Nephron progenitor cell (in vitro differentiated cells): ENCODE measurements around the gene TRAM2.

ENCODE experiments used
- DNase-seq: peaks from one replicate; pipeline ENCODE4 v3.0.0; 2021
- H3K27ac Mint-ChIP-seq: 2 replicates; pipeline ENCODE4 v1.8.0; 2021; ENCODE audit warnings: mild to moderate bottlenecking, moderate library complexity, mixed read lengths
- H3K27me3 Mint-ChIP-seq: 2 replicates; pipeline ENCODE4 v1.8.0; 2021; ENCODE audit warnings: mild to moderate bottlenecking, low read depth, mixed read lengths; ENCODE audit not compliant: poor library complexity
- H3K36me3 Mint-ChIP-seq: 2 replicates; pipeline ENCODE4 v1.8.0; 2021; ENCODE audit warnings: low read depth, mixed read lengths
- H3K4me1 Mint-ChIP-seq: 2 replicates; pipeline ENCODE4 v1.8.0; 2021; ENCODE audit warnings: mixed read lengths
- H3K4me3 Mint-ChIP-seq: 2 replicates; pipeline ENCODE4 v1.8.0; 2021; ENCODE audit warnings: mild to moderate bottlenecking, moderate library complexity, mixed read lengths
- H3K9me3 Mint-ChIP-seq: 2 replicates; pipeline ENCODE4 v1.8.0; 2021; ENCODE audit warnings: mild to moderate bottlenecking, moderate library complexity, mixed read lengths
- CTCF ChIP-seq: fragments of 200-600 bp; sonication (generic); IDR thresholded peaks from 2 replicates; pipeline ENCODE4 v1.5.0; 2021; ENCODE audit warnings: antibody characterized with exemption

TRAM2 gene

GRCh38 chr6:52512199-52512598, 64.7 kb downstream of the TRAM2 start:
- peaks cover 61% of the 10 kb centered on the region for H3K36me3 Mint-ChIP-seq
- H3K27ac Mint-ChIP-seq: peak overlapping the region; percentile 89
- TF ChIP-seq CTCF: no peak
- DNase-seq: no peak
- H3K4me3 Mint-ChIP-seq: no peak overlapping the region
- H3K27me3 Mint-ChIP-seq: no peaks in the 10 kb centered on the region
- H3K9me3 Mint-ChIP-seq: no peaks in the 10 kb centered on the region
- H3K4me1 Mint-ChIP-seq: peaks cover 42% of the 10 kb centered on the region

GRCh38 chr6:52511572-52512151, 65.2 kb downstream of the TRAM2 start:
- no peak overlapping the region for H3K4me3 Mint-ChIP-seq
- H3K36me3 Mint-ChIP-seq: peaks cover 63% of the 10 kb centered on the region
- no peak for TF ChIP-seq CTCF
- peaks cover 42% of the 10 kb centered on the region for H3K4me1 Mint-ChIP-seq
- no peaks in the 10 kb centered on the region for H3K9me3 Mint-ChIP-seq
- no peaks in the 10 kb centered on the region for H3K27me3 Mint-ChIP-seq
- H3K27ac Mint-ChIP-seq: peak overlapping the region; percentile 89
- no peak for DNase-seq

DNA sequence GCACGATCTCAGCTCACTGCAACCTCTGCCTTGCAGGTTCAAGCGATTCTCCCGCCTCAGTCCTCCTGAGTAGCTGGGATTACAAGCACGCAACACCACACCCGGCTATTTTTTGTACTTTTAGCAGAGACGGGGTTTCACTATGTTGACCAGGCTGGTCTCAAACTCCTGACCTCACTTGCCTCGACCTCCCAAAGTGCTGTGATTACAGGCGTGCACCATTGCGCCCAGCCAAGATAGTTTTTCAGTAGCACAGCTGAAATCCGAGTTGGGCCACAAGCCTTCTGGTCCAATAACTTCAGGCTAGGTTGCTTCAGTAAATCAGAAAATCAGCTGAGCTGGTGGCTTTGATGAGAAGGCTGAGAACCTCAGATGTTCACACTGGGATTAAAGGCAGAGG, 65.7 kb downstream of the TRAM2 start:
- TF ChIP-seq CTCF: no peak
- H3K36me3 Mint-ChIP-seq: peaks cover 63% of the 10 kb centered on the region
- no peak overlapping the region for H3K4me3 Mint-ChIP-seq
- no peaks in the 10 kb centered on the region for H3K27me3 Mint-ChIP-seq
- H3K4me1 Mint-ChIP-seq: peaks cover 42% of the 10 kb centered on the region
- H3K9me3 Mint-ChIP-seq: no peaks in the 10 kb centered on the region
- no peak for DNase-seq
- no peak overlapping the region for H3K27ac Mint-ChIP-seq

GRCh38 chr6:52510213-52510562, 66.7 kb downstream of the TRAM2 start:
- no peak for TF ChIP-seq CTCF
- Mint-ChIP-seq H3K27ac (no peak overlapping the region), H3K4me1 (peaks cover 33% of the 10 kb centered on the region), H3K36me3 (peaks cover 63% of the 10 kb centered on the region), H3K4me3 (no peak overlapping the region), H3K27me3 (no peaks in the 10 kb centered on the region), H3K9me3 (no peaks in the 10 kb centered on the region)
- DNase-seq: no peak

DNA sequence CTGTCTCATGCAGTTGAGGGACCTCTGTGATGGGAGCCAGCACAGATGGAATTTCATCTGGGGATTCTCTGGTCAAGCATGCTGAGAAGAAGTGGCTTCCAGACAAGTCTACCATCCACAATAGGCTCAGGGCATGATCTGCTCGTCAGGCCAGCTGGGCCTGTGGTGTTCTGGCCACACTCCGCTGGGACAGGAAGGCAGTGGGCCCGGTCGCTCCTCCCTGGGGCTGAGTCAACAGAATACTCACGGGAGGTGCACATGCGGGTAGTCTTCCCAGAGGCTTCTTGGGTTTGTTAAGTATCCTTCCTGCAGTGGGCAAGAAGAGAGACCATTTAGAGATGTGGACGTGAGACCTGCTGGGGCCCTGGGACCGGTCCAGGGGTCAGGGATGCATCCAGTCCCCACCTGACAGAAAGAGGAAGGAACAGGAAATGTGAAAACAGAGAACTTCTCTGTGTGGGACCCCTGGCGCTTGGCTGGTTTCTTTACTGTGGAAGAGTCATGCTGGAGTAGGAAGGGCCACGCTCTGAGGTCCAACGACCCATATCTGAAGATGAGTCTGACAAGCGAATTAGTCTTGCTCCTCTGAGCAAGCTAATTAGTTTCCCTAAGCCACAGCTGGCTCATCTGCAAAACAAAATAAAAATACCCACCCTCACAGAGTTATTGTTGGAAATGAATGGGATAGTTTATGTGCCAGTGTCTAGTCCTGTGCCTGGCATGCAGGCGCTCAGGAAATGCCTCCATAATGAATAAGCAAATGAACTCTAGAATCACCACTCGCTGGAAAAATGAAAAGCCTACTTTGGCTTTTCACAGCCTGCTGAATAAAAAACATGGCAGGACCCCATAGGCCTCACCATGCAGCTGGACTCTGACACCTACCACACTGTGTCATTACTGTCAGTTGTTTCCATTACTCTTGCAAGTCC, 67.3 kb downstream of the TRAM2 start:
- no peak for TF ChIP-seq CTCF
- Mint-ChIP-seq H3K4me3 (no peak overlapping the region), H3K27ac (no peak overlapping the region), H3K9me3 (no peaks in the 10 kb centered on the region), H3K4me1 (peaks cover 32% of the 10 kb centered on the region), H3K36me3 (peaks cover 62% of the 10 kb centered on the region), H3K27me3 (no peaks in the 10 kb centered on the region)
- DNase-seq: no peak
